ENCODE measurements around the gene PHKA2.
"Not testable (repeated sequence)": the region's sequence is repeated elsewhere in the genome, so short reads cannot be mapped to it uniquely, and the experiment has no call there.

The PHKA2 gene

GRCh38 chrX:18855919-18856644, 127.8 kb downstream of the PHKA2 start:
- DNase-seq = no peak

- DNase-seq = not testable (repeated sequence)
These were observed 136.0 kb downstream of the PHKA2 start for GRCh38 chrX:18847901-18848300.

Measured in midbrain (tissue), 1 donor.